ENCODE data around the gene ZMYND10.

The ZMYND10 gene

DNA sequence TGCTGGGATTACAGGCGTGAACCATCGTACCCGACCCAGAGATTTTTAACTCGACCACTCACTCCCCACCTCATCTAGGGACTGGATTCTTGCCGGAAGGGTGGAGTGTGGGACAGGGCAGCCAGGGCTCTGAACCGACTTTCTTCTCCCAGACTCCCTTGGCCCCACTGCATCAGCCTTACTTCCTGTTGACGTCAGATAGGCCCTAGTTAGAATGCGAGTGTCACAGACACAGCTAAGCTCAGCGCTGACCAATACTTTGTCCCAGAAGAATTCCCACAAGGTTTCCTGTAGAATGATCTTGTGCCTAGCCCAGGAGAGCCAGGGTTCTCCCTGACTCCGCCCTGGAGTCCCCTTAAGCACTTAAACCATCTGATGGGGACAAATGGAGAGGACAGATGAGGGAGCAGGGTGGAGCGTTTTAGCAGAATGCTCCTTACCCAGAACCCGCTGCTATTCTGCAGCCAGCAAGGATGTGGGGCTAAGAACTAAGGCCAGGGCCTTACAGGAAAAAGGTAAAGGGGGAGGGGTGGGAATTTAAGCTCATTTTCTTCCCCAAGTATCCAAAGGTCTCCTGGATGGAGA is 11.7 kb downstream of the ZMYND10 start:
- TF ChIP-seq CTCF (IDR thresholded peaks at IDR 0.05; ENCODE audit: extremely low read depth, missing control alignments): no peak
- no peak for DNase-seq (ENCODE audit: low spot score)

DNA sequence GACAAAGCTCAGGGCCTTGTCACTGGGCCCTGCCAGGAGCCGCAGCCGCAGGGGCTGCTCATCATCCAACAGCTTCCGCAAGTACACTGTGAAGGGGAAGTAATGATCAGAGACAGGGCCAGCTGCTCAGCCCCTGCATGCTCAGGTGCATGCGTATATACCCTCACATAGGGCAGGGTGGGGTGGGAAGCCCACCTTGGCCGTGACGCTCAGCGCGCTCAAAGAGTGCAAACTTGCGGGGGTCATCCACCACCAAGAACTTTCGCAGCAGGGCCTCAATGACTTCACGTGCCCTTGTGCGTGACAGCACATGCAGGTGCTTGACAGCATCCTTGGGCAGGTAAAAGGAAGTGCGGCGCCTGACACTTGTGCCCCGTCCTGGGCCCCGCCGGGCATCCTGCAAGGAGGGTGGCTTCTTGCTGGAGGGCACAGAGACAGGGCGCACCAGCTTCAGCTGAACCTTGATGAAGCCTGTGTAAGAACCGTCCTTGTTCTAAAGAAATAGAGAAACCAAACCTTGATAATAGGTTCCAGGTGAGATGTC is 14.1 kb downstream of the ZMYND10 start:
- TF ChIP-seq CTCF (IDR thresholded peaks at IDR 0.05; ENCODE audit: extremely low read depth, missing control alignments): no peak
- DNase-seq (ENCODE audit: low spot score): no peak

DNA sequence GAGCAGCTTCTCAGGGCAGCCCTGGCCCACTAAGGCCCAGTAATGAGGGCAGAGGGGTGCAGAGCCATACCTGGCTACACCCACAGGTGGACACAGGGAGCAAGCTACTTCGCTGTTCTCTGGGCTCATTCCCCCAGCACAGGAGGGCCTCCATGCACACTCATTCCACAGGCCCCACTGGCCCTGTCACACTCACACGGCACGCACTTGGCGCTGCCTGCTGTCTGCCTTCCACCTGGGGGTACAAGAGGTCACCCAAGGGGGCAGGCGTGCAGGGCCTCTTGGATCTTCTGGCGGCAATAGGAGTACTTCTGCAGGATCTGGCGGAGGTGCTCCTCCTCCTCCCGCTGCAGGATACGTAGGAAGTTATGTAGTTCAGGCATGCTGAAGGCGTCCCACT is 15.2 kb downstream of the ZMYND10 start:
- no peak for TF ChIP-seq CTCF (IDR thresholded peaks at IDR 0.05; ENCODE audit: extremely low read depth, missing control alignments)
- DNase-seq (ENCODE audit: low spot score): no peak

GRCh38 chr3:50327943-50328691 is 17.4 kb downstream of the ZMYND10 start, which contains the start of gene TUSC2:
Gene TUSC2, minus strand, starts transcription at chr3:50328223. Its CDS starts 124 bp downstream, at chr3:50328099.
- no peak for TF ChIP-seq CTCF (IDR thresholded peaks at IDR 0.05; ENCODE audit: extremely low read depth, missing control alignments)
- peak; percentile 98 for DNase-seq (ENCODE audit: low spot score)

DNA sequence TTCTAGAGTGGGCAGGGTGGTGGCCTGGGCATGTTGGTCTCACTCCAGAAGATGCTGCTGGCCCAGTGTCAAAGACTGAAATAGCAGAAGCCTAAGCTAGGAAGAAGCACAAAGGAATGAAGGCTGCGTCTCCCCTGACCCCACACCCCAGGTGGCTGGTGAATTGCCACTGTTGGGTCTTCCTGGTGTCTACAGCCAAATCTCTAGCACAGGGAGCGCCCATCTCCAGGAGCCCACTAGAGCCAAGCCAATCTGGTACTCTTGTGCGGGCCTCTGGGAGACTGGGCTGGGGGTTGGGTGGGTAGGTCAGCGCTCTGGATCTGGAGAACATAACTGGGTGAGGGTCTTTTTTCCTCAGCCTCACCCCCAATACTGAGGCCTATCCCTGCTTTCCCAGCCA is 18.4 kb downstream of the ZMYND10 start:
- DNase-seq (ENCODE audit: low spot score): no peak

DNA sequence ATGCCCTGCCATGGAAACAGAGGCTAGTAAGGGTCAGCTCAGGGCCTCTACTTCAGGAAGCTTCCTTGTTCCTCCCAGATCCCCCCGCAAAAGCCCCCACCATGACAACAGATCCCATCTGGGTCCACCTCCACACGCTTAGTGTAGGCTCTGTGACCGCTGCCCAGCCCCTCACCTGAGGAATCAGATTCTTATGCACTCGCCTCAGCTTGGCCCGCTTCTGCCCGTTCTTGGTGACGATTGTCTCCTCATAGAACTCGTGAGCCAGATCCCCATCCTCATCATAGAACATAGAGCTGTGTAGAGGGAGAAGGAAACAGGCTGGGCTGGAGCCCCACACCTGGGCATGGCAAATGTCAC is 19.4 kb downstream of the ZMYND10 start:
- TF ChIP-seq CTCF (IDR thresholded peaks at IDR 0.05; ENCODE audit: extremely low read depth, missing control alignments): no peak

More for the DNA sequence above, 18.4 kb downstream of the ZMYND10 start:
- TF ChIP-seq CTCF (IDR thresholded peaks at IDR 0.05; ENCODE audit: extremely low read depth, missing control alignments): no peak

DNA sequence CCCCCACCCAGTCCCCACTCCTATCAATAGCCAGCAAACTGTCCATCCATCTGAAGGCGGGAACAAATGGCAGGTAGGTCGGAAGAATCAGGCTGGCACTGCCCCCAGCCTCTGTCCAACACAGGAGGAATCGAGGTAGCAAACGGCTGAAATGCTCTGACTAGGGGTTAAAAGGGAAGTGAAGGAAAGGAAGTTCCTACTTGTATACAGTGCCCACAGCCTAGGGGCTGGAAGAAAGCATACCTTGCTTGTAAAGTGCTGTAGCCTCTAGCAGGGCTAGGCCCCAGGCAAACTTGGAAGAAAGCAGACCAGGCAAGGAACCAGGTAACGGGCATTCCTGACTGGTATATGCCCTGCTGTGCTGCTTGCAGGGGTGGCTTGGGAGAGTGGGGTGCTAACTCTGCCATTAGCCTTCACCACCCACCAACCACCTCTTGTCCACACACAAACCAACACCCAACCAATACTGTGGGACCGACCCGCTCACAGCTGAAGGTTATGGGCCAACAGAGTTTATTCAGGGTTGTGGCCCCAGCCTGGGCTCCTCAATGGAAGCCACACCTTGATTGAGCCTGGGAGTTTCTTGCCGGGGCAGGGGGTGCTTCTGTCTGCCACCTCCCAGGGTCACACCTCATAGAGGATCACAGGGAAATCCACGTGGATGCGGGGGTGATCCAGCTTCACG is 19.9 kb downstream of the ZMYND10 start:
- no peak for DNase-seq (ENCODE audit: low spot score)
- TF ChIP-seq CTCF (IDR thresholded peaks at IDR 0.05; ENCODE audit: extremely low read depth, missing control alignments): no peak

More for the DNA sequence above, 19.4 kb downstream of the ZMYND10 start:
- DNase-seq (ENCODE audit: low spot score): no peak

Measured in GM20000 (cell line).